HG03108 (cell line): ENCODE measurements around the gene C10orf71.
A peak's percentile ranks its signal among the peaks of the same experiment; 100 is the strongest.

Experiments used
- ATAC-seq: cut with Tn5 transposase; IDR thresholded peaks from one replicate; pipeline ENCODE4 v1.9.1; 2021; ENCODE audit warnings: moderate library complexity; ENCODE audit not compliant: unreplicated experiment

Gene C10orf71

GRCh38 chr10:49290607-49291006 lies 8.4 kb upstream of the C10orf71 start:
- ATAC-seq = no peak

GRCh38 chr10:49292565-49293207 lies 6.3 kb upstream of the C10orf71 start:
- ATAC-seq = no peak

- no peak for ATAC-seq
Measured at GRCh38 chr10:49293208-49293603, 5.8 kb upstream of the C10orf71 start.

- no peak for ATAC-seq
Measured at GRCh38 chr10:49294731-49295130, 4.2 kb upstream of the C10orf71 start.

GRCh38 chr10:49295297-49295696 lies 3.7 kb upstream of the C10orf71 start:
- no peak for ATAC-seq

GRCh38 chr10:49296382-49296781 lies 2.6 kb upstream of the C10orf71 start:
- ATAC-seq = no peak

- ATAC-seq = no peak
Measured at GRCh38 chr10:49296836-49297235, 2.1 kb upstream of the C10orf71 start.

- no peak for ATAC-seq
Measured at GRCh38 chr10:49297818-49298670, 926 bp upstream of the C10orf71 start.

GRCh38 chr10:49298671-49298982 lies 343 bp upstream of the C10orf71 start:
- ATAC-seq = no peak

- peak; percentile 74 for ATAC-seq
Measured at GRCh38 chr10:49299816-49300139, 808 bp downstream of the C10orf71 start.

- peak; percentile 62 for ATAC-seq
Measured at GRCh38 chr10:49300140-49300974, 1.4 kb downstream of the C10orf71 start.

- no peak for ATAC-seq
Measured at GRCh38 chr10:49301302-49301701, 2.3 kb downstream of the C10orf71 start.

- ATAC-seq = no peak
Measured at GRCh38 chr10:49302088-49302487, 3.1 kb downstream of the C10orf71 start.

GRCh38 chr10:49303711-49304110 lies 4.7 kb downstream of the C10orf71 start:
- no peak for ATAC-seq

- no peak for ATAC-seq
Measured at GRCh38 chr10:49304137-49304536, 5.2 kb downstream of the C10orf71 start.

GRCh38 chr10:49307921-49308320 lies 9.0 kb downstream of the C10orf71 start:
- ATAC-seq = no peak

GRCh38 chr10:49308881-49309280 lies 9.9 kb downstream of the C10orf71 start:
- ATAC-seq = no peak

- peak; percentile 47 for ATAC-seq
Measured at GRCh38 chr10:49309691-49310411, 10.9 kb downstream of the C10orf71 start.

GRCh38 chr10:49310460-49310859 lies 11.5 kb downstream of the C10orf71 start:
- ATAC-seq = no peak

- no peak for ATAC-seq
Measured at GRCh38 chr10:49310901-49311554, 12.1 kb downstream of the C10orf71 start.
